HG02981 (cell line): Measurements from ENCODE around the gene DYRK2.

Source experiments
- ATAC-seq: cut with Tn5 transposase; IDR thresholded peaks from one replicate; pipeline ENCODE4 v1.9.1; 2021; ENCODE audit warnings: mild to moderate bottlenecking, moderate library complexity; ENCODE audit not compliant: unreplicated experiment

Gene DYRK2

DNA sequence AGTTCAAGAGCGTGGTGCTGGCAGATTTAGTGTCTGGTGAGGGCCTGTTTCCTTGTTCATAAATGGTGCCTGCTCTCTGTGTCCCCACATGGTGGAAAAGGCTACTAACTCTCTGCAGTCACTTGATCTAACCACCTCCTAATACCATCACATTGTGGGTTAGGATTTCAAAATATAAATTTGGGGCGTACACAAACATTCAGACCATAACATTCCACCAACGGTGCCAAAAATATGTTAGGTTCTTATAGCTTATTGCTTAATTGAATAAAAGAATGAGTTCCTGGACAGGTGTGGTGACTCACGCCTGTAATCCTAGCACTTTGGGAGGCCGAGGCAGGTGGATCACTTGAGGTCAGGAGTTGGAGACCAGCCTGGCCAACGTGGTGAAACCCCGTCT, 3.4 kb upstream of the DYRK2 start:
- no peak for ATAC-seq

DNA sequence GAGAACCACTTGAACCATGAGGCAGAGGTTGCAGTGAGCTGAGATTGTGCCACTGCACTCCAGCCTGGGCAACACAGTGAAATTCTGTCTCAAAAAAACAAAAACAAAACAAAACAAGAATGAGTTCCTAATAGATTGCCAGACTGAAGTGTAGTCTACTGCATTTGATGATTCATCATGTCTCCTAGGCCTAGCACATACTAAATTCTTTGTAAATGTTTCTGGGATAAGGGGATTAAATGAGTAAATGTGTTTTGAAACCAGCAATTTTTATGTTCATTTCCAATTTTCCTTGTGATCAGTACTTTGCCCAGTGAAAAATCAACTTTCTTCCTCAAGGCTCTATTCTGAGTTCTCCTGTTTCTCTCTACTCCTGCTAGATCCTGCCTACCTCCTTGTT, 2.9 kb upstream of the DYRK2 start:
- ATAC-seq = no peak

DNA sequence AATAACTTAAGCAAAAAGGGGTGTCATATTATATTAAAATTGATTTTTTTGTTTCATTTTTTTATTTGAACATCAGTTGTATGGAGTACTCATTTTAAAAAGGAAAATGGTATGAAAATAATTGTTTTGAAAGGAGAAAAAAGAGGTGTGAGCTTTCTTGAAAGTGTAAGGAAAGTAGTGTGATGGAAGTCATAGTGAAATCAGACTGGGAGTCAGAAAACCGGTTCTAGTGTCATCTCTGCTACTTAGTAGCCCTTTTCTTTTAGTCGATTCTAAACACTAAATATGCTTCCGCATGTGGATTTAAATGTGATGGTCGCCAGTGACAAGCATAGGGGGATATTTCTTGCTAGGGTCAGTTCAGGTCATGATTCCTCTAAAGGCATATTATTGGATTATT, 1.8 kb upstream of the DYRK2 start:
- ATAC-seq = no peak

DNA sequence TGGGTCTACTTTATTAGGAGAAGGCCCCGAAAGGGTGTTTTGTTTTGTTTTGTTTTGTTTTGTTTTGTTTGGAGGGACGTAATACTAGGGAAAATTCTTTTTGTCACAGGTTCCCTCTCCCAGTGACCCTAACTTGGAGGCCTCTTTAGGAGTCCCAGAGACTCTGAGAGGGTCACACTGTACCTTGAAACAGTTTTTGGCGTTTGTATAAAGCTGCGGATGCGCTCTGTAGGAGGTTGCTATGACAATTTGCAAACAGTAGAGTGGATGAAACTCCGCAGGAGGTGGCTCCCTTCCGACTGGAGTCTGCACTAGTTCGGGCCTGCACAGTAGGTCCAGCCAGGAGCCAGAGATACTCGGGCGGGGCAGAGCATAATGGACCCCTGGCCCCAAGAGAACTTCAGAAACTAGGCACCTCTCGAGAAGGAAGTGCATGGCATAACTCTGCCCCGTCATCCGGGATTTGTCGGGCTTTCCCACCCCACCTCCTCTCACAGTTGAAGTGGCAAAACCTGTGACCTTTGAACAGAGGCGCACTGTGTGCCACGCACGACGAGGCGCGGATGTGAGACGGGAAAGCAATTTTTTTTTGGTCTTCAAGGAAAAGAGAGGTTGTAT, 1.3 kb upstream of the DYRK2 start:
- no peak for ATAC-seq

DNA sequence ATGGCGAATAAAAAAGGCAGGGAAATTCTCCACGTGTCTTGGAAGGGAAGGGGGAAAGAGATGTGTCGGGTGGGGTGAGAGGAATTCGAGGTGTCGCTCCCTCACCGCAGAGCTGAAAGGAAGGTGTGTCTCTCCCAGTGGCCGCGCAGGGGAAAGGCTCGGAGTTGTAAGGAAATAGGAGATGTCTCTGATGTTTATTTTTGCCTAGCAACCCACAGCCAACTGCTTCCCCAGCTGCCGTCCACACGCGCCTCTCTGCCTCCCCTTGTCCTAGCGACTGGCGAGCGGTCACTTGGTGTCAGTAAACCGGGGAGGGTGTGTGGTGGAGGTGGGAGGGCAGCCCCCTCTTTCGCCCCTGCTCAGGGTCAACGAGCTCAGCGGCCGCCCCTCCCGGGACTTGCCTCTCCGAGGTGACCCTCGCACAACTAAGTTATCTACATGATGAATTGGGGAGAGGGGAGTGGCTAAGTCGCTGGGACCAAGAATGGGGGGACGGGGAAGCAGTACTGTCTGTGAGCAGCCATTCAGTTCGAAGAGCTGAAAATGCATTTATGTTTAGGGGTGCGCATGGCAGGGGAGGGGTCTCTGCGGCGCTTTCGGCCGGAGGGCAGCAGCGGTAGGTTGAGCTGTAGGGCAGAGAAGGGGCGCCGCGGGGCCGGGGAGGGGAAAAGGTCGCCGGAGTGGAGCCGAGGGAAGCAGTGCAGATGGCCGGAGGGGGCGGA, 585 bp upstream of the DYRK2 start:
- peak; percentile 25 for ATAC-seq

DNA sequence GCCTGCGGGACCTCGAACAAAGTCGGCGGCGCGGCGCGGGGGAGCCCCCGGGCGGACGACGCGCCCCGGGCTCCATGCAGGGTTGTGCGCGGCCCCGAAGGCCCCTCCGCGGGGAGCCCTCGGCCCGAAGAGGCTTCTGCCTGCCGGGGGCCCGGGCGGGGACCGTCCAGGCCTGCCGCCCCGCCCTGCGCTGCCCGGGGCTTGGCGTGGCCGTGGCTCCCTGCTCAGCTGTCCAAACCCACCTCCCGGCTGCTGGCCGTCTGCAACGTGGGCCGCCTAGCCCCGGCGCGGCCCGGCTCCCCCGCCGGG, 670 bp downstream of the DYRK2 start:
- peak; percentile 26 for ATAC-seq

DNA sequence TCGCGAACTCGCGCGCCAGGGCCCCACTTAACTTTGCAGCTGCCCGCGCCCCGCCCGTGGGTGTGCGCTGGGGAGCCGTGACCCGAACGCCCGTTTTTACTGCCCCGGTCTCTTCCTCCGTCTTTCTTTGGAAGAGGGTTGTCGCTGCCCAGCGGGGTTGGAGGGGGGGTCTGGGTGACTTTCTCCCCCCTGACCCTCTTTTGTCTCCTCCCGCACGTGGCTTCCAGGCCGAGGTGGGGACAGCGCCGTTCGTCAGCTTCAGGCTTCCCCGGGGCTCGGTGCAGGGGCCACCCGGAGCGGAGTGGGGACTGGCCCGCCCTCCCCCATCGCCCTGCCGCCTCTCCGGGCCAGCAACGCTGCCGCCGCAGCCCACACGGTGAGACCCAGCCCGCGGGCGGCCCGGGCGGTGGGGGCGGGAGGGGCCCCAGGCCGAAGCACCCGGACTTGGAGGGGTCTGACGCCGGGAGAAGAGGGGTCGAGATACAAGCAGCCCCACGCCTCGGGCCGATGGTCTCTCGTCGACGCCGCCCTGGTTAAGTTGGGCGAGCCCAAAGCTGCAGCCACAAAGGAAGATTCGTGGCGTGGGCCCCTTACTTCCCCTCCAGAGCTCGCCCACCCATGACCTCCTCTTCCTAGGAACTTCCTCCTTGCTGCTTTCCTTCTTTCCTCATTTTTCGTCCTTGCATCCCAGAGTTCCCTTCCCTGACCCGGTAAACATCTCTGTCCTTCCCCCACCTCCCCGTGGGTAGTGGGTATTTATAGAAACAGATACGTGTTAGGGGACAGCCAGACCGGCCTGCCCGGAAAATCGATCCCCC, 1.2 kb downstream of the DYRK2 start:
- ATAC-seq = no peak

DNA sequence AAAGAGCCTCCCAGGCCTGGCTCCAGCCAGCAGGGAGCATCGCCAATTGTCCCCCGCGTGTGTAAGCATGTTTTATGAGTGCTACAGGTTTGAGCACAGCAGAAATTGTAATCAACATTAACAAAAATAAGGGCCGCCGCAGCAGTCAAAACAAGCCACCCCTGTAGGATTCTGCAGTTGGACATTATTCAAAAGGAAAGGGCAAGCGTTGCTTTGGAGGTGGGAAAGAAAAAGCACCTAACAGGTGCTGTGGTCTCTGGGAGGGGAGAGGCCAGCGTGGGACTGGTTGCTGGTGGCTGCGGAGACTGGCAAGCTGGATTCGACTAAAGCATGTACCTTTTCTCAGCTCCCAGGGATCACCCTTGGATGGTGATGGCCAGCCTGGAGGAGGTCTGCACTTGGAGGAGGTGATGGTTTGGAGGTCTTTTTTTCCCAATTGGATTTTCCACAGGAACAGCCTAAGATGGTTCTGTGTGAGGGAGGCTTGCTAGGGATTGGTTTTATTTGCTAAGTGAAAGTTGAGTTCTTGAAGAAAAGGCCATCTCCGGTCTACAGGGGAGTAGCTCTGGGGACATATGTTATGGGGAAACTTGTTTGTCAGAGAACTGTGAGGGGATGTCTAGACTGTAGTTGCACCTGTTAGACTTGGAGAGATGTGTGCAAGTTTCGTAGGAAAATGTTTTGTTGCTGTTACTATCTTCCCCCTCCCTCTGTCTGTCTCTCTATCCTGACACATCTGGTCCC, 2.0 kb downstream of the DYRK2 start:
- no peak for ATAC-seq

DNA sequence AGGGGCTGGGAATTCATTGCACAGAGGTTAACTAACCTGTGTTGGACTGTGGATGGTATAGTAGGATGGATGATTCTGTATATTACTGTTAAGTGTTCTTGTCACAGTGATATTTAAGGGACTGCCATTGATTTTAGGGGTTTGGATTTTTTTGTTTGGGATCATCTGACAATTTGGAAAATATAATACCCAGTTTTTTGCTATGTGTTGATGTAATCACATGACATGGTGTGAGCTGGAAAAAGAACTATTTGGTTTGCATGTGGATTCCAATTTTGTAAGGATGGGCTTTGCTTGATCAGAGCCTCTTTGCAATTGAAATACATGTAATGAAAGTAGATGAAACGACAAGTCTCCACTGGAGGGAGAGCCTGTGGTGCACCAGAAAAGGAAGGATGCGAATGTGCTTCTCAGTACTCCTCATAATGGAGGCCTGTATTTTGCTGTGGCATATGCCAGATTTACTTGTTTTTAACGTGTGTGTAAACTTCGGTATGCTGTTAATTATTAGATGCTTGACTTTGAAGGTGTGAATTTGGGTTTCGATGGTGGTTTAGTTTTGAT, 2.7 kb downstream of the DYRK2 start:
- peak; percentile 22 for ATAC-seq

DNA sequence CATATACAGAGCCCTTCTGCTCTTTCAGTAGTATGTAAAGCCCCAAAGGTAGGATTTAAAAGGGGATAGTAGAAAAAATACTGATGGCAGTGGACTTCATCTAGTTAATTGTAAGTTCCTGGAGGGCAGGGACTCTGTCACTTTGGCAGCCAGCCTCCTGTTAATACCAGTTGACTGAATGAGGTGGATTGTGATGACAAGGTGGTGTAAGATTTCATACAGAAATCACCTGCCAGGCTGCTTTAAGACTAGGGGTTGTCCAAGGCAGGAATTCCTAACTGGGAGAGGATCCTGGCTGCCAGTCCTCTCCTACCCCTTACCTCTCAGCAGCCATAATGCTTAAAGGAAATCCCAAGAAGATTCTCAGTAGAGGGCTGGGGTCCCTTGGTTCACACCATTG, 7.3 kb downstream of the DYRK2 start:
- ATAC-seq = no peak

DNA sequence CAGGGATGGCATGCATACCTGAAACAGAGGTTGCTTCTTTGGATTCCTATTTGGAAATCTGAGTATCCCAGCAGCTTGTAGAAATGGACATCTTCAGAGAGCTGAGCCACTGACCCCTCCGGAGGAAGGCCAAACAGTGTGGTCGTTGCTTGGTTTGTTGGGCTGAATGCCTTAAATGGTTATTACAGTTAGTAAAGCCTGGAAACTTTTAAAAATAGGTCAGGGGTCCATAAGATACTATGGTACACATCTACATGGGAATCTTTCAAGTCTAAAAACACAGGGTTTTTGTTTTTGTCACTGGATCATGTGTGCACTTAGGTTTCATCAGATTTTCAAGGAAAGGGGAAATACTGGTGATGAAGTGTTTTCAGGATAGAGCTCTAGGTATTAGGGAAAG, 7.7 kb downstream of the DYRK2 start:
- ATAC-seq = no peak

DNA sequence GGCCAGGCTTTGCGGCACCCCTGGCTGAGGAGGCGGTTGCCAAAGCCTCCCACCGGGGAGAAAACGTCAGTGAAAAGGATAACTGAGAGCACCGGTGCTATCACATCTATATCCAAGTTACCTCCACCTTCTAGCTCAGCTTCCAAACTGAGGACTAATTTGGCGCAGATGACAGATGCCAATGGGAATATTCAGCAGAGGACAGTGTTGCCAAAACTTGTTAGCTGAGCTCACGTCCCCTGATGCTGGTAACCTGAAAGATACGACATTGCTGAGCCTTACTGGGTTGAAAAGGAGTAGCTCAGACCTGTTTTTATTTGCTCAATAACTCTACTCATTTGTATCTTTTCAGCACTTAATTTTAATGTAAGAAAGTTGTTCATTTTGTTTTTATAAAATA, 9.9 kb downstream of the DYRK2 start:
- ATAC-seq = no peak

DNA sequence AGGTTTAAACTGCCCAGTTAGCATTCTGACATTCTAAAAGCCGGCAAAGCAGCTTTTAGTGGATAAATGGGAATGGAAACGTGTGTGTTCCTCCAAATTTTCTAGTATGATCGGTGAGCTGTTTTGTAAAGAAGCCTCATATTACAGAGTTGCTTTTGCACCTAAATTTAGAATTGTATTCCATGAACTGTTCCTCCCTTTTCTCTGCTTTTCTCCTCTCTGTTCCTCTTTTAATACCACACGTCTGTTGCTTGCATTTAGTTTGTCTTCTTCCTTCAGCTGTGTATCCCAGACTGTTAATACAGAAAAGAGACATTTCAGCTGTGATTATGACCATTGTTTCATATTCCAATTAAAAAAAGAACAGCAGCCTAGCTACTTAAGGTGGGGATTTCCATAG, 10.7 kb downstream of the DYRK2 start:
- ATAC-seq = no peak

DNA sequence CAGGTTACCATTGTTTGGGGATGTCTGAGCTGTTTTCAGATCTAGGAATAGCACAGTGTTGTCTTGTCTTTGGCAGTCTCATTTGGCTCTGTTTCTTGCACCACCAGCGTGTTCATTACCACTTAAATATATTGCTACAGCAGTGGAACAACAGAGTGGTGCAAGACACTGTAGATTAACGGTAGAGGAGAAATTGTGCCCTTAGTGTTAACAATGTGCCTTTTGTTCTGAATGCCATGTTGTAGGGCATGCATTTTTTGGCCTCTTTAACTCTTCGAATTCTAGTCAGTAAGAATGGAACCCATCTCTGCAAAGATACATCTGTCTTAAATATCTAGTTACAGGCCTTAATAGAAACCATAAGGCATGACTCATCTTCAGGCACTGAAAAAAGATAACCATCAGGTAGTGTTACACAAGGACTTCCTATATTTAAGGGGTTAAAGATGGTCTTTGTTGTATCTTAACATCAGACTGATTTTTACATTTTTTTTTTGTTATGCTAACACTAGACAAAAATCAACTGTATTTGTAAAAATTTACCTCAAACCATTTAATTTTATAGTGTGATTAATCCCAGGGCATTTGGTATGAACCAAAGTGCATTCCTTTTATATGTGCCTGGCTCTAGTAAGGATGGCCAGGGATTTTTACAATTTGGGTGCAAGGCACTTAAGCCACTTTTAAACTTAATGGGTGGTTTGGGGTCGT, 12.9 kb downstream of the DYRK2 start:
- ATAC-seq = no peak

DNA sequence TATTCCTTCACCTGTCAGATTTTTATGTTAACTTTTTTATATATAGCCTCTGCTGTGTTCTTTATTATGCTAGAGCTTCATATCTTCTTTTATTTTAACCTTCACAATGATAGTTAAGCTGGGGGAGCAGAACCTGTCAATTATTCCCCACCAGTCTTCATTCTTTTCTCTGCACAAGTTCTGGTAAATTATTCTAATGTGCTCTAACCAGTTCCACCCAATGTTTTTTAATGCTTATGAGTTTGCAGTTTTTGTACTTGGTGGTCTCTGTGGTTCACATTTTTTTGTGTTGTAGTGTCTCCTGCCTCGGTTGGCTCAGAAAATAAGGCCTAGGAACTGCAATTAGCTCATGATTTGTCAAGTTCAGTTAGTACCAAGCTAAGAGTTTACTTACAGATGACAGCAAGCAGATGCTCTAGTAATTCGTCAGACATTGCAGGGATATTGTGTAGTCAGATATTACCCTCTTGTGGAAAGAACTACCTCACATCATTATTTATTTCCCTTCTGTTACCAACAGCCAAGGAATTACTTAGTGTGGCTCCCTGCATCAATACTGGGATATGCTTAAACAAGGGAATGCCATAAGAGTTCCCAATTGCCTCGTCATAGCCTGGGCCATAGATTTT, 14.5 kb downstream of the DYRK2 start:
- ATAC-seq = no peak

DNA sequence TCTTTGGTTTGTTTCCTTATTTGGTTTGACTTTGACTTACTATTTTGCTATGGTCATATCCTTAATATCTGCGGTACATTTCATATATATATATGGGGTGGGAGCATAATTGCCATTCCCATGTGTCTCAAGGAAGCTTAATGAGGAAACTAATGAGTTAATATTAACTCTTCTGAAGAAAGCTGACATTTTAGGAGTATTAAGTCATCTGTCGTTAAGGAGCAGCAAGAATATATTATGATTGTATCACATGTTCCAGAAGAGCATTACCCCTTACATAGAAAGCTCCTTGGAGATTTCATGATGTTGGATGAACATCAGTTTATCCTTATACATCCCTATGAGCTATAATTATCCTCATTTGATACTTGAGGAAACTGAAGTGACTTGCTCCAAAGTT, 15.6 kb downstream of the DYRK2 start:
- ATAC-seq = no peak

DNA sequence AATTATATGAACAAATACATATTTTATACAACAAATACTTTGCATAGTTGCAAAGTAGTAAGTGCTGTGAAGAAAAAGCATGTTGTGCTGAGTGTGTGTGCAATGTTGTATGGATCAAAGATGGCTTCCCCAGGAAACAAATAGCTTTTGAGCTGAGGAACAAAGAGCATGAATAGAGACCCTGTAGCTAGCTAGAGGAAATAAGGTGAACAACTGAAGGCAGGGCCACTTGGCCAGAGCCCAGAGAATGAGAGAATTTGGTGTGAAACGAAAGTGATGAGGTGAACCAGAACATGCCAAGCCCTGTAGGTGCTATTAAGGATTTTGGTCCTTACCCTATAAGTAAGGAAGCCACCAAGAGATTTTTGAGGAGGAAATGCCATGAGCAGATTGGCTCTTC, 17.1 kb downstream of the DYRK2 start:
- ATAC-seq = no peak

DNA sequence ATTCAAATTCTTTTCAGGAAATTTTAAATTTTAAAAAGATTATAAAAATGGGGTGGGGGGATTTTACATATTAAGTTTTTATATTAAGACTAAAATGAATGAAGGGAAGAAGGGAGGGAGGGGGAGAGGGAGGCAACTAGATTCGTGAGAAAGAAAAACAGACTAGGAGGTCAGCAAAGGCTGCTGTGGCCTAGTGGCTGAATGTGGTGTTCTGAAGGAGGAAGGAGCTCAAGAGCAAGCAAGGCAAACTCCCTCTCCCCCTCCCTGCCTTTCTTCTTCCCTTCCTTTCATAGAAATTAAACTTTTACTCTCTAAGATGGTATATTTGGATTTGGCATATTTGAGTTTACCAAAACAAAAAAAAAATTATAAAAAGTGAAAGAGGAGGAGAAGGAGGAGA, 18.1 kb downstream of the DYRK2 start:
- no peak for ATAC-seq

DNA sequence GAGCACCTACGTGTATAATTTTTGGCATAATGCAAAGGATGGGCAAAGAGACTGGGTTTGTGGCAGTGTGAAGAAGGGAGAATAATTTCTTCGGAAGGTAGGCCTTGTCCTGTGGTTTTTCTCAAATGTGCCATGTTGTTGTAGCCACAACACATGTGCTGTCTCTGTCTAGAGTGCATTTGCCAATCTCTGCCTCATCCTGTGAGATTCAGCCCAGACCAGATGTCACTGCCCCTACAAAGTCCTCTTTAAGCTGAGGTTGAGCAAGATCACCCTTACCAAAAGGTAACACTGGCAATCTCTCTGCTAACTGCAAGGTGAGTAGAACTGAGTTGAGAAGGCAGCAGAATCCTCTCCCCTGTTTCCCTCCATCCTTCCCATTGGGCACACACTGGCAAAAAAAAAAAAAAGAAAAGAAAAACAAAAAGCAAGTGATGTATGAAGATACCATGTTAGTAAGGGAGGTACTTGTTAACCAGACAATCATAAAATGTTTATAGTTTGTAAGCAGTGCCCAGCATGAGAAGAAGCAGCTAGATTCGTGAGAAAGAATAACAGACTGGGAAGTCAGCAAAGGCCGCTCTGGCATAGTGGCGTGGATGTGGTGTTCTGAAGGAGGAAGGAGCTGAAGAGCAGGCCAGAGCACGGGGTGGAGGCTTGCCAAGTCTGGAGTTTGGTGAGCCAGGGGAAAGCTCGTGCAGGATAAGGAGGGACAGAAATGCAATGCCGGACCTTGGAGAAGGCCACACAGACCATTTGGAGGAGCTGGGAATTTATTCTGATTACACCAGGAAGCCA, 18.9 kb downstream of the DYRK2 start:
- no peak for ATAC-seq
